Kidney capillary endothelial cell (primary cell): ENCODE data around the gene TNFAIP8L2.

Source experiments
- DNase-seq: peaks from one replicate; pipeline ENCODE4 v3.0.0-alpha.2; 2018; ENCODE audit warnings: low spot score

TNFAIP8L2 gene

DNA sequence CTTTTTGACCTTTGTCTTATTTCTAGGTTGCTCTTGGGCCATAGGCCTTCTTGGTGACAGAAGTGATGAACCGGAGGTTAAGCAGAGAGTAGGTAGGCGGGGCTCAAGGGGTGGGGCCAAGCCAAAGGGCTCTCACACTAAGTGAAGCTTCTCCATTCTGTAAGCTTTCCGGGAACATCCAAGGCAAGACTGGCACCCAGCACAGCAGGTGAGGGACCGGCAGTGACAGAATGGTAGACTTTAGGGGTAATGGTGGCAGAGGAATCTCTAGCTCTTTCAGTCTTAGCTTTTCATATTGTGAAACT lies at the start of gene TNFAIP8L2:
Gene TNFAIP8L2 (plus strand): TSS at position 135 of the 305 bp plus-strand sequence. CDS start 2,049 bp downstream, outside the sequence.
- no peak for DNase-seq

DNA sequence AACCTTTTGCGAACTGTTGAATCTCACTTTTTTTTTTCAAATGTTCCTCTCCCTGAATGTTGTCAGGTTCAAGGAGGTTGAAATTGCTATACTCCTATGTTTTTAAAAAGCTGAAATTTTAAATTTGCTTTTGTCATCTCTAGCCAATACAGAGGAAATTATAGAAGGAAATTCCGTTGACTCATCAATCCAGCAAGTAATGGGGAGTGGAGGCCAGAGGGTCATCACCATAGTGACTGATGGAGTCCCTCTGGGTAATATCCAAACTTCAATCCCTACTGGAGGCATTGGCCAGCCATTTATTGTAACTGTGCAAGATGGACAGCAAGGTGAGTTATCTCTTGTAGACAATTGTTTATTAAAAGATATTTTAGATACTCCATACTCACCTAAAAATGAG lies 49.6 kb upstream of the TNFAIP8L2 start:
- DNase-seq: peak; percentile 32

DNA sequence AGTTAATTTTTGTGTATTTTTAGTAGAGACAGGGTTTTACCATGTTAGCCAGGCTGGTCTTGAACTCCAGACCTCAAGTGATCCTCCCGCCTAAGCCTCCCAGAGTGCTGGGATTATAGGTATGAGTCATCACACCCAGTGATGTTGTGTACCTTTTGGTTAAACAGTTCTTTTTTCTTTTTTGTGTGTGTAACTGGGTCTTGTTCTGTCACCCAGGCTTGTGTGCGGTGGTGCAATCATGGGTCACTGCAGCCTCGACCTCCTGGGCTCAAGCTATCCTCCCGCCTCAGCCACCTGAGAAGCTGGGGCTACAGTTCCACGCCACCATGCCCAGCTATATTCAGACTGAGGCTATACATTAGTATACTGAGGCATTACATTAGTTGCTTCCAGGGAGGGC lies 48.1 kb upstream of the TNFAIP8L2 start:
- no peak for DNase-seq

DNA sequence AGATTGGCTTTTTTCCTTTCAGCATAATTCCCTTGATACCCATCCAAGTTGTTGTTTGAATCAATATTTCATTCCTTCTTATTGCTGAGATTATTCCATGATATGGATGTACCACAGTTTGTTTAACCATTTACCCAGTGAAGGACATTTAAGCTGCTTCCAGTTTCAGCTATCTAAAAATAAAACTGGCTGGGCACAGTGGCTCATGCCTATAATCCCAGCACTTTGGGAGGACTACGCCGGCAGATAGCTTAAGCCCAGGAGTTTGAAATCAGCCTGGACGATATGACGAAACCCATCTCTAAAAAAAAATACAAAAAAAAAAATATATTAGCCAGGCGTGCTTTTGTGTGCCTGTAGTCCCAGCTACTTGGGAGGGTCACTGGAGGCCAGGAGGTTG lies 42.6 kb upstream of the TNFAIP8L2 start:
- DNase-seq: no peak

DNA sequence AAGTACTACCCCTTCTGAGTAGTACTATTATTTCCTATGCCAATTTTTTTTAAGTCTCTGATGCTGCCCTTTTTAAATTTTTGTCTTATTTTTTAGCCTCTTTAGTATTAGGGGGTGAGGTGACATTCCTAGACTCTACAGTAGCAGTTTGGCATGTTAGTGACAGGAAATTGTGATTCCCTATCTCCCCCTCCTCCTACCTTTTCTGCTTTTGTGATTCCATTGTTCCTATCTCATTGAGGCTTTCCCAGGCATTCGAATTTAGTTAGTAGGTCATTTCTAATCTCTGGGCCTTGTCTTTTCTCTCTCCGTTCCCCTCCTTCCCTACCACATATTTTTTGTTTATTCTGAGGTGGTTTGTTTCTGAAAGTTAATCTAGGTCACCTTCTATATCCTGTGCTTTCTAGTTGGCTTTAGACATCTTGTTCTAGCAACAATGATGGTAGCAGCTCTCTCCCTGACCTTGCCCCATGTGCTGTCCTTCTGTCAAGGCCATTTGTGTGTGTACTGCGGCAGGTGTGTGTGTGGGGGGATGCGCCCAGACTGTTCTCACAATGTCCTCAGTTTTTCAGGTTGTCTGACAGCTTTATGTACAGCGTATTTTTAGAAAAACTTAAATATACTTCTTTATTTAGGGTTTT lies 31.6 kb upstream of the TNFAIP8L2 start:
- no peak for DNase-seq

DNA sequence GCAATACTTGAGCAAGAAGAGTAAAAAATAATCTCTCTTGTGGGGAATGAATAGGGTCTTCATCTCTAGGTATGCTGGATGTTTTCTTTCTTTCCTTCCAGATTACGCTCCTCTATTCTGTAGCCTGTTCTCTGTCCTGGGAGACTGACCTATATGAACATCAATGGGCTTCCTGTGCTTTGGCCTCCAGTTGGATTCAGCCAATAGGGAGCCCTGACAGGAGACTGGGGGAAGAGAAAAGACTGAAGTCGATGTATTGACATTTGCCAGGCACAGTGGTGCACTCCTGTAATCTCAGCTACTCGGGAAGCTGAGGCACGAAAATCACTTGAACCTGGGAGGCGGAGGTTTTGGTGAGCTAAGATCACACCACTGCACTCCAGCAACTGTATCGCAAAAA lies 27.6 kb upstream of the TNFAIP8L2 start:
- no peak for DNase-seq

DNA sequence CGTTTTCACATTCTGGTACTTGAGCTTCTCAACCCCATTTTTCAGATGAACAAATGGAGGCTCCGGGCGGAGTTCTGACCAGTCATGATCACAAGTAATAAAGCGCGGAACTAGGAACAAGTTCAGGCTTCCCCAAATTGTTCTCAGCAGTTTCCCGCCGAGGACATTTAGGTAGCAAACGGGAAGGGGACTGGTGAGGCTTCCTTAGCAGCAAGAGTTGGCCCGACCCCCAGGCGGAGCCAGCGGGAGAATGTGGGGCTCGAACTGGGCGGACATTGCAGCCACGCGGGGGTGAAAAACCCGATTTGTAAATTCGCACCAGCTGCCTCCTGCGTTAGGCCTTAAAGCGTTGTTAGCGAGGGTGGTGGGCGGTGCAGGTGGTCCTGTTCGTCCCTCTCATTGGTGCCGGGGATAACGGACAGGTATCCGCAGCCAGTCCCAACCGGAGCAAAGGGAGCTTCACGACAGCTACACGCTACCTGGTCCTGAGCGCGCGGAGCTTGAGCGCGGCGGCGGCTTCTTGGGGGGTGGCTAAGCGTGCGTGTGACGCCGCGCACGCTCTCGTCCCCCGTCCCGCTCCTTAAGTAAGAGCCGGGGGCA lies 25.4 kb upstream of the TNFAIP8L2 start:
- DNase-seq: peak; percentile 55

DNA sequence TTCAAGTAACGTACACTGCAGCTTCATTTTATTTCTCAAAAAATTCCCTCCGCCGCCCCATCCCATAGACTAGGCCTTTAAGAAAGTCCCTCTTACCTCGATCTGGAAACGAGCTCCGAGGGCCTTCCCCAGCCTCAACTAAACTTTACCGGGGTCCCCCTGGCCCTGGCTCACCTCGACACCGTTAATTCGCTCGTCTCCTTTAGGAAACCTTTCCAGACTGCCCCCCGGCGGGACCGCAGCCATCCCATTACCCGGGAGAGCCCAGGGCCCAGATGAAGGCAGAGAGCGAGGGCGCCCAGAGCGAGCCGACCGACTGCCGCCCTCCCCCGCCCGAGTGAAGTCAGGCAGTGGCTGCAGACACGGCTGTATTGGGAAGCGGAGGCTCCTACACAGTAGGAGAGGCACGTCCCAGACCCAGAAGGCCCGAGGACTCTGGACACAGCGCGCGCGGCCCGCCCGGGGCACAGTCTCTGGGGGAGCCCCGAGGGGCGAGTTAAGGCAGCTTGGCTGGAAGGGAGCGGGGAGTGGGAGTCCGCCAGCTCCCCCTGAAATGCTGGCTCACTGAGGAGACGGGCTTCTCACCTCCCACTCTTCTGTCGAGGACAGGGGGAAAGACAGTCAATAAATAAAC lies 24.6 kb upstream of the TNFAIP8L2 start:
- DNase-seq: no peak

DNA sequence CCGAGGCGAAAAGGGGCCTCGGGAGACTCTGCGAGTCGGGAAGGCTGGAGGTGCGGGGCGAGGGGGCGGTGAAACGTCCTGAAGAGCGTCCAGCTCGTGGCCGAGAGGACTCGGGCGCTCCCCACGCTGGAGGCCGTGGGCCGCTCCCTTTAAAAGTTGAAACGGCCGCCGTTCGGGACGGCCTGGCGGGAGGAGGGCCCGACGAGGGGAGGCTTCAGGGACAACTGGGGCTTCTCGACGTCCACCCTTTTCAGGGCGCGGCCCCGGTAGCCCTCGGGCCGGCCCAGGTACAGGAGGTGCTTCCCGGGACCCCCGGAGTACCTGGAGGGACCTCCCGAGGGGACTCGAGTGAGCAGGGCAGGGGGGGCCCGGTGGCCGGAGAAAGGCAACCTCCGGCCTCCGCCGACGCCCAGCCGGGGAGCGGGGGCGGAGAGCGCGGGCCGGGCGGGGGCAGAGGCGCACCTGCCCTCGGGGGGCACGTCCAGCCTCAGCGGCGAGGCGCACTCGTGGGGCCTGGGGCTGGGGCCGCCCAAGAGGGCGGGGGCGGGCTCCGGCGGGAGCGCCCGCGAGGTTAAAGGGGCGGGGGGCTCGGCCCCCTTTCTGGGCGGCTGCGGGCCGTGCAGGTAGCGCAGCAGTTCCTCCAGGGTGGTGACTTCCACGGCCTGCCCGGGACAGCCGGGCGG lies 24.0 kb upstream of the TNFAIP8L2 start:
- no peak for DNase-seq

DNA sequence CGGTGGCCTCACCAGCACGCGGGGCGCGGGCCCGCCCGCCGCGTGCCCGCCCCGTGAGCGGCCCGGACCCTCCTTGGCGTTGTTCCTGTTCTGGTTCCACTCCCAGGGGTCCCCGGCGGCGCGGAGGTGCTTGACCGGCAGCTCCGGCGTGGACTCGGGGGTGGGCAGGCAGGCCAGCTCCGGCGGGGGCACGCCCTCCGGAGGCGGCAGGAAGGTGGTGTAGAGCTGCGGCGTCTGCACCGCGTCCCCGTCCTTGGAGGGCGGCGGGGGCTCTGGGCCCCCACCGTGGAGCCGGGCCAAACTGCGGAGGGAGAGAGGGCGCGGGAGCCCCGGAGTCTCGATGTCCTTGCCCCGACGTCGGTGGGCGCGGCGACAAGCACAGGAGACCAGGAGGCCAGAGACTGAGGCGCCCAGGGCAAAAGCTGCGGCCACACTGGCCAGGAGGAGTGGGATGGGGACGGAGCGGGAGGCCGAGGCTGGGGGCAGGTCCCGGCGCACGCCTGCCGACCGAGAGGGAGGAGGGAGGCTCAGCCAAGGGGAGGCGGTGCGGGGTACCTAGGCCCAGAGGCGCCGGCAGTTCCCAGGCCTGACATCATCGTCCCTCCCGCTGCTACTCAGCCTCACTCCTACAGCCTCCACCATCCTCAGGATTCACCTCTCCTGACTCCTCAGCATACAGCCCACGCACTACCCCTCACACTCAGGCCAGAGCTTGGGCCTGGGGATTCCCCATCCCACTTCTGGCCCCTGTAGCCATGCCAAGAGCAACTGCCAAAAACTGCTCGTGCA lies 23.2 kb upstream of the TNFAIP8L2 start:
- no peak for DNase-seq

DNA sequence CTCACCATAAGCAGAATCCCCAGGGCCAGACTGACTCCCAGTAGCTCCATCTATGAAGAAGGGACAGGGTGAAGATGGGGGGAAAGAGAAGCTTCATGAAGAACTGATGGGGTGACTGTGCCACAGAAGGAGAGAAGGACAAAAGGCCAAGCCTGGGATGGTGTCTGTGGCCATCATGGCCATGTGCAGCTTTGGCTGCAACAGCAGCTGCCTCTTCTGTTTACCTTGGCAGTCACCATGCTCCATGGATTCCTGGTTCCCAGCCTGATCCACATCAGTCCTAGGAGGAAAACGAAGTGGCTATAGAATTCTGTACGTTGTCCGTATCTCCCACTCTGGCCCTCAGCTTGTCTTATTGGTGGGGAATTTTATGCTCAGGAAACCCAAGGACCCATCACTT lies 22.1 kb upstream of the TNFAIP8L2 start:
- DNase-seq: no peak

DNA sequence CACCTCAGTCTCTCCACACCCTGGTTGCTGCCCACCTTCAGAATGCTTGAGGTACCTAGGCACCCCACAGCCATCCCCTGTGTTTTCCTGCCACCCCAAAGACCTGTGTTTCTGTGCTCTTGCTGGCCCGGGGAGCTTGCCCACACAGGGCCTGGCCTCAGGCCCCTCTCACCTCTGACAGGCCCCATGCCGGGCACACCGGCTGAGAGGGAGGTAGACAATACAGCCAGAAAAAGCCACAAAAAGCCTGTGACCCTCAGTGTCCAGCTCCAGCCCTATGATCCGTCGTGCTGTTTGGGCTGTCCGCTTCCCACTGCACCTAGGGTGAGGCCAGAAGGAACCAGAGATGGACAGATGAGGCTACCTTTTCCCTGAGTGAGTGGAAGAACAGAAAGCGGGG lies 21.5 kb upstream of the TNFAIP8L2 start:
- DNase-seq: no peak

DNA sequence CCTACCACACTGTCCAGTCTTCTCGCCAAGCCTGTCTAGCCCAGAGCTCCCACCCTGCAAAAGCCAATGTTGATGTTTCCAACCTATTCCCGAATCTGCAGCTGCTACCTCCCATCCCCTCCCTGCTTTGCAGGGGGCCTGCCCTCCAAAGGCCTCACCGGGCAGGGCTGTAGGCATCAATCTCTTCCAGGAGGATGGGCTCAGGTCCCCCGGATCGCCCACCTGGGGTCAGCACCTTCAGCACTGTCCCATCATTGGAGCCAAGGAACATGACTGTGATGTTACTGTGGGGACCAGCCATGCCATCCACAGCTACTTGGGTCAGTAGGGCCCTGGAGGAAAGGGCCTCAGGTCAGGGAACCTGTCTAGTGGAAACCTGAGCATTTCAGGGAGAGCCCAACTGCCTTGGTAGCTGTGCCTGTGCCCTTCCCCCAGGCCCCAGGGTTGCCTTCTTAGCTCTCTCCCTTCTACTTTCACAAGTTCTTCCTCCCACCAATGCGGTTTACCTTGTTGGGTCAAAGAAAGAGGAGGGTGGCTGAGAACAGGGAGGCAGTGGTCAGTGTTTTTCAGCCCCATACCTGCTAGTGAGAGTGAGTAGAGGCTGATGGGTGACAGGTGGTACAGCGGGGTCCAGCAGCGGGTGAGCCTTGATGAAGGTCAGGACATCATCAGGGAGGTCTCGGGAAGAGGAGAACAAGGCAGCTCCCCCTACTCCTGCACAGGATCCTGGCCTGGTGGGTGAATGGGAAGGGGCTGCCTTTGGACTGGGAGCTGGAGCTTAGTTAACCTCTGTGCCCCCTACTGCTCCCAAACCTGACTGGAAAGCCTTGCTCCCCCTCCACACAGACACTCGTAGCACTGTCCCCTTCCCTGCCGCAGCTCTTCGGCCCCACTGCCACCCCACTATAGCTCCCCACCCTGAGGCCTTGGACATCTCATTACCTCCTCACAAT lies 20.7 kb upstream of the TNFAIP8L2 start:
- DNase-seq: no peak

DNA sequence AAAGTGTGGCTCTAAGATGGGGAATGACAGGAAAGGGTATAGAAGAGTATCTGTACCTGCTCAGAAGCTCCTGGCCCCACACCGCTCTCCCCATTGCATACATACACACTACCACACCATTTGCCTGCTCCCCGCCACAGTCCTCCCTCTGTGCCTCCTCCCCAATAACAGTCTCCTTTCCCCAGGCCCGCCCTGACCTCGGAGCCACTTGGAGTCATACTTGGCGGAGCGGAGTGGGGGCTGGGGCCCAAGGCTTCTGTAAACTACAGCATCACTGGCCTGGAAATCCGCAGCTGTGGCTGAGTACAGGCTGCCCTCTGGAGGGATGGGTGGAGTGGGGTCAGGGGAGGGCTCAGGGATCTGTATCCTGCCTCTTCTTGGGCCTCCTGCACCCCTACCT lies 18.7 kb upstream of the TNFAIP8L2 start:
- DNase-seq: no peak

DNA sequence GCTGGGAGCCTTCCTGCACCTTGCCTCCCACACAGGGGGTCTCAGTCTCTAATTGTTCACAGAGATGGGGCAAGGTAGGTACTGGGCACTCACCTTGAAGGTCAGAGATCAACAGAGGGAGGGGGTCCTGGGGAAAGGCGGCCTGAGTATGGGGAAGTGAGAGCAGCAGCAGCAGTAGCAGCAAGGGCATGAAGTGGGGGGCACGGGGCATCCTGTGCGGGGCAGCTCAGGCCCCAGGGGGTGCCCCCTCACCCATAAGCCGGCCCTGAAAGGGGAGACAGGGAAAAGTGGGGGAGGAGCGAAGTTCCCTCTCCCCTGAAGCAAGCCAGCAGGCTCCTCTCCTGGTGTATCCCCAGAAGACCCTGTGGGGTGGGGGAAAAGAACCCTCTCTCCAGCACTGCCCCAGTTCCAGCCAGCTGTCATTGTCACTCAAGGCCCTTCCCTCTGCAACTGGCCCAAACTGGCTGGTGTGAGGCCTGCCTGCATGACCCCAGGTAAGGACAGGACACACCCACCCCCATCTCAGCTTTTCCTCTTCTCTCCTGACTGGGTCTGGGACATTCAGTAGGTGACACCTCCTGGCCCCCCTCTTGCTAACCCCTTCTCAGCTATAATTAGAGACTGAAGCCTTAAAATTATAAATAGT lies 13.9 kb upstream of the TNFAIP8L2 start:
- DNase-seq: no peak

DNA sequence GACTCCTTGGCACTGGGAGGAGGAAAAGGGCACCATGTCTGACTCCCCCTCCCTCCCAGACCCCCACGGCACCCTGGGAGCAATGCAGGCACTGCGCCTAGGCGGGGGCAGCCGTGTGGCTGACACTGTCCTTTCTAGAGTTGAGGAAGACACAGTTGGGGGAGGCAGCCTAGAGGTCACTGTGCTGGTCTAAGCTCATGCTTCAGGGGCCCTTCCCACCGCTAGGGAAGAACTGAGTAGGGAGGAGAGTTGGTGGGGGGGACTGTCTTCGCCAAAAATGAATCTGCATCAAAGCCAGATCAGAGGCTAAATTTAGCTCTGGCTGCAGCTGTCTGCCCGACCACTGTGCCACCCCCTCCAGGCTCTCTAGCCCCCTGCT lies 13.4 kb upstream of the TNFAIP8L2 start:
- DNase-seq: no peak

DNA sequence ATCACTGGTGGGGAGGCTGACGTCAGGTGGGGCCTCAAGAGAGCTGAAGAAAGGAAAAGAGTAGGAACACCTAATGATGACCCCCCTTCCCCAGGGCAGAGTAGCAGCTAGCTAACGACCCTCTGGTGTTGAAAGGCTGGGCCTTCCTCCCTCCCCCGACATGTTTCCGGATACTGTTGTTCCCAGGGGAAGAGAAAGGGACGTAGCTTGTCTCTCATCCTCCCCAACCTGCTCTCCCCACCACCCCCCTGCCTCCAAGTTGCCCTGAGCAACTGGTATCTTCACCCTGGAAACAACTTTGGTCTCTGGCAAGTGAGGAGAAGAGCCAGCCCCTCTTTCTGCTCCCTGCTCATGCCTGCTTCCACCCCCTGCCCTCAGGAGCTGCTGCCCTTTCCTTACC lies 12.5 kb upstream of the TNFAIP8L2 start:
- DNase-seq: no peak

DNA sequence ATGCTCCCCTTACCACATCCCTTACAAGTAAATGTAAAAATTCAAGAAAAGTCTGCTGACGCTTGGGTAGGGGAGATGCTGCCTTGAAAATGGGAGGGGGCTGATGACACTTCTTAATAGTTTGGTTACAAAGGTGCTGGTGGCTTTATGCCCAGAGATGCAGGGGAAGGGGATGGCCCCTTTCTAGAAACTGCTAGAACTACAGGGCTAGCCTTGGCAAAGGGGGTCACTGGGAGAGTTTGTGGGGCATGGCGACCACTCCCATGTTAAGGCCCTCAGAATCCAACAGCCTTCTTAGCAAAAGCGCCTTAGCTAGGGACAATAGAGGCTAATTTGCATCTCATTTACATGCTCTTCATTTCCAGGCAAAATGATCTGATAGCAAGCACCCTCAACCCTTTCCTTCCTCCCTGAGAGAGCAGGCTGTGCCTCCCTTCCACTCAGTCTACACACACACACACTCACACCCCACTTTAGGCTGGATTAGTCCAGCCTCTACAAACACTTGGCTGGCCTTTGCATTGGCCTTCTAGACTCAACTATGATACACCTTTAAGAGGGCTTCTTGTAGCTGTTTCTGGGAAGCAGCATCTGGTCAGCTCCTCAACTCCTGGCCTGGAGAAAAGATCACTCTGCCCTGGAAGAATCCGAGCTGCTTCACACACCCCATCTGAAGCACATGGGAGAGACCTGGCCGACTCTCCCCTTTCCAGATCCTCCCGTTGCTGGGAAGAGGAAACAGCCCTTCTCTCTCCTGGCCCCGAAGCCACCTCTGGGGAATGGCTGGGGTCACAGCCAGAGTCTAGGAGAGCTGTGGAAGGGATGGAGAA lies 11.8 kb upstream of the TNFAIP8L2 start:
- DNase-seq: peak; percentile 7

DNA sequence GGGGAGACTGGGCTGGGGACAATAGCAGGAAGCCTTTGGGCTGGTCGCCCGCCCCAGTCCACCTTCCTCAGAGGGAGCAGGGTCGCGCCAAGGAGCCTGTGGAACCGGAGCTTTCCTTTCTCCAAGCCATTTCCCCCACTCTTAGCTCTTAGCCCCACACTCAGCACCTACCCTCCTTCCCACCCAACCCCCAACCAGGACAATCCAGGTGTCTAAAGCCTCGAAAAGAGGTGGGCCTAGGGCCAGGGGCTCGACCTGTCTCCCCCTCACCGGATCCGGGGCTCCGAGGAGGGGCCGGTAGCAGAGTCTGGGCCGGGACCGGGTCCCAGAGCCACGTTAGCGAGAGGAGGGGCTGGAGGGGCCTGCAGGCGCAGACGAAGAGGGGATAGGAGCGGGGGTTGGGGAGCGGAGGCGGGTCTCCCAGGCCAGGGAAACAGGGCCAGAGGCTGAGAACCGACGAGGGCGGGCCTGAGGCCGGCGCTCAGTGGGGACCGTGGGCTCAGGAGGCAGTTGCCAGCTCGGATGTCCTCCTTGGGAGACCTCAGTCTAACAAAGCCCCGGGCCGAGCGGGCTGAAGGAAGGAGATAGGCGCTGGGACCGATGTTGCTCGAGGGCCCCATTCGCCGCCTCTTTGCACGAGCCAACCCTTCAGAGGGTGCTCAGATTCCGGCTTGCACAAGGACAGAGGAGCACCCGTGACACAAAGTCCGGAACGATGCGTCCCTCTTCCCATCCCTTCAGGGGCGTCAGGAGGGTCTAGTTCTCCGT lies 11.0 kb upstream of the TNFAIP8L2 start:
- no peak for DNase-seq
